Cerebellar cortex (tissue), 1 donor: ENCODE measurements around the gene NOPCHAP1.
A peak's percentile ranks its signal among the peaks of the same experiment; 100 is the strongest.
"Not testable (repeated sequence)": the region's sequence is repeated elsewhere in the genome, so short reads cannot be mapped to it uniquely, and the experiment has no call there.

ENCODE experiments used
- DNase-seq: peaks from one replicate; pipeline ENCODE4 v3.0.0-alpha.2; 2015; ENCODE audit warnings: low spot score

NOPCHAP1 gene

GRCh38 chr12:104964856-104965205 lies 21.3 kb upstream of the NOPCHAP1 start:
- no peak for DNase-seq

- no peak for DNase-seq
Observed at GRCh38 chr12:104966677-104967076, 19.4 kb upstream of the NOPCHAP1 start.

- no peak for DNase-seq
Observed at GRCh38 chr12:104969343-104969742, 16.8 kb upstream of the NOPCHAP1 start.

- no peak for DNase-seq
Observed at GRCh38 chr12:104971306-104971705, 14.8 kb upstream of the NOPCHAP1 start.

GRCh38 chr12:104973250-104973649 lies 12.9 kb upstream of the NOPCHAP1 start:
- DNase-seq = no peak

- DNase-seq = no peak
Observed at GRCh38 chr12:104974626-104975290, 11.4 kb upstream of the NOPCHAP1 start.

- DNase-seq = no peak
Observed at GRCh38 chr12:104975587-104976343, 10.4 kb upstream of the NOPCHAP1 start.

GRCh38 chr12:104976703-104977102 lies 9.4 kb upstream of the NOPCHAP1 start:
- no peak for DNase-seq

GRCh38 chr12:104977688-104978087 lies 8.4 kb upstream of the NOPCHAP1 start:
- DNase-seq = not testable (repeated sequence)

- no peak for DNase-seq
Observed at GRCh38 chr12:104985206-104985605, 910 bp upstream of the NOPCHAP1 start.

- no peak for DNase-seq
Observed at GRCh38 chr12:104990950-104991349, 4.8 kb downstream of the NOPCHAP1 start.

GRCh38 chr12:104991565-104992128 lies 5.5 kb downstream of the NOPCHAP1 start:
- DNase-seq = no peak

- DNase-seq = no peak
Observed at GRCh38 chr12:104994336-104994735, 8.2 kb downstream of the NOPCHAP1 start.

- DNase-seq = no peak
Observed at GRCh38 chr12:104997541-104997940, 11.4 kb downstream of the NOPCHAP1 start.

- DNase-seq = no peak
Observed at GRCh38 chr12:104998423-104999346, 12.6 kb downstream of the NOPCHAP1 start.

GRCh38 chr12:104999347-104999685 lies 13.2 kb downstream of the NOPCHAP1 start:
- DNase-seq = no peak

- DNase-seq = no peak
Observed at GRCh38 chr12:105001476-105001875, 15.4 kb downstream of the NOPCHAP1 start.

- no peak for DNase-seq
Observed at GRCh38 chr12:105013892-105014291, 27.8 kb downstream of the NOPCHAP1 start.

GRCh38 chr12:105014603-105015002 lies 28.5 kb downstream of the NOPCHAP1 start:
- DNase-seq = no peak

GRCh38 chr12:105015543-105015942 lies 29.4 kb downstream of the NOPCHAP1 start:
- DNase-seq = no peak

GRCh38 chr12:105018012-105018411 lies 31.9 kb downstream of the NOPCHAP1 start:
- DNase-seq = no peak

- peak; percentile 19 for DNase-seq
Observed at GRCh38 chr12:105018776-105019175, 32.7 kb downstream of the NOPCHAP1 start.
